Kidney epithelial cell (primary cell): ENCODE data around the gene FMN1. TPM values are rescaled to one million over a fixed set of nuclear protein-coding genes. Genes with fewer than 3 reads are reported as not detected.

Experiments
- DNase-seq: peaks from one replicate; pipeline ENCODE4 v3.0.0-alpha.2; 2010; ENCODE audit warnings: low read depth
- H3K27me3 ChIP-seq: 2 replicates; pipeline ENCODE4 v1.6.0; 2011; ENCODE audit warnings: low read length; ENCODE audit not compliant: control insufficient read depth, insufficient read depth
- H3K36me3 ChIP-seq: 2 replicates; pipeline ENCODE4 v1.5.1; 2011; ENCODE audit warnings: low read length; ENCODE audit not compliant: control insufficient read depth, insufficient read depth
- H3K4me3 ChIP-seq: 2 replicates; pipeline ENCODE4 v1.5.1; 2011; ENCODE audit warnings: low read depth, mild to moderate bottlenecking, control low read depth, low read length
- CTCF ChIP-seq: IDR thresholded peaks from 2 replicates; pipeline ENCODE4 v1.5.1; 2011; ENCODE audit warnings: mild to moderate bottlenecking, moderate library complexity, low read length, control low read depth, inconsistent platforms; ENCODE audit not compliant: insufficient read depth, poor library complexity, severe bottlenecking
- total RNA-seq: library from RNA; depleted of rRNA; stranded (reverse); fragments of >200 nt; gene quantifications from 2 replicates; pipeline ENCODE4 v1.2.3, GENCODE V29; 2015

Gene FMN1
- total RNA-seq, 1 donor from 2014 or later: 4.5 TPM

GRCh38 chr15:32979710-32980109 lies 214.8 kb downstream of the FMN1 start:
- TF ChIP-seq CTCF: no peak

GRCh38 chr15:32977506-32977905 lies 217.0 kb downstream of the FMN1 start:
- Histone ChIP-seq H3K27me3 (no peaks in the 10 kb centered on the region), H3K36me3 (no peaks in the 10 kb centered on the region), H3K4me3 (no peak overlapping the region)
- no peak for TF ChIP-seq CTCF
- no peak for DNase-seq

More at GRCh38 chr15:32979710-32980109, 214.8 kb downstream of the FMN1 start:
- Histone ChIP-seq H3K4me3 (no peak overlapping the region), H3K36me3 (no peaks in the 10 kb centered on the region), H3K27me3 (no peaks in the 10 kb centered on the region)
- DNase-seq: peak; percentile 93

- no peaks in the 10 kb centered on the region for H3K36me3 ChIP-seq
- TF ChIP-seq CTCF: no peak
- no peak for DNase-seq
- no peaks in the 10 kb centered on the region for H3K27me3 ChIP-seq
- H3K4me3 ChIP-seq: no peak overlapping the region
These were observed 219.8 kb downstream of the FMN1 start for GRCh38 chr15:32974691-32975090.

GRCh38 chr15:32972686-32973085 lies 221.8 kb downstream of the FMN1 start:
- no peak for TF ChIP-seq CTCF
- Histone ChIP-seq H3K27me3 (no peaks in the 10 kb centered on the region), H3K4me3 (no peak overlapping the region), H3K36me3 (no peaks in the 10 kb centered on the region)
- DNase-seq: peak; percentile 28

GRCh38 chr15:32970847-32971246 lies 223.7 kb downstream of the FMN1 start:
- Histone ChIP-seq H3K27me3 (no peaks in the 10 kb centered on the region), H3K4me3 (no peak overlapping the region), H3K36me3 (no peaks in the 10 kb centered on the region)
- no peak for DNase-seq
- no peak for TF ChIP-seq CTCF

GRCh38 chr15:32967521-32967920 lies 227.0 kb downstream of the FMN1 start:
- DNase-seq: no peak
- Histone ChIP-seq H3K36me3 (no peaks in the 10 kb centered on the region), H3K27me3 (no peaks in the 10 kb centered on the region), H3K4me3 (no peak overlapping the region)
- no peak for TF ChIP-seq CTCF
